ENCODE results near the gene C16orf54.

DNA sequence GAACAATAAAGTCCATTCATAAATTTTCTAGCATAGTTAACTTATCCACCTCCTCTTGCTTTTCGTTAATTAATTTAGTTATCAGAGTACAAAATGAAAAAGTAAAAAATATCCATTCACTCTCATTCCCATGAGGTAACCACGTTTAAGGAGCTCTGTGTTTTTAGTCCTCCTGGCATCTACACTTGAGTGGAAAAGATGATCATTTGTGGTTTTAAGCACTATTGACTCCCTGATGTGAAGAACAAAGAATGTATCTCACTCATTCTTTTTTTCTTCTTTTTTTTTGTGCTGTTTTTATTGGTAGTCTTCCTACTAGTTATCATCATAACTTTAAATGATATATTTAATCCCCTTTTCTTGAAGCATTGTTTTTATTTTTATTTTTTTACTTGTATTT is 40.8 kb downstream of the C16orf54 start:
- TF ChIP-seq, protein P1, sequence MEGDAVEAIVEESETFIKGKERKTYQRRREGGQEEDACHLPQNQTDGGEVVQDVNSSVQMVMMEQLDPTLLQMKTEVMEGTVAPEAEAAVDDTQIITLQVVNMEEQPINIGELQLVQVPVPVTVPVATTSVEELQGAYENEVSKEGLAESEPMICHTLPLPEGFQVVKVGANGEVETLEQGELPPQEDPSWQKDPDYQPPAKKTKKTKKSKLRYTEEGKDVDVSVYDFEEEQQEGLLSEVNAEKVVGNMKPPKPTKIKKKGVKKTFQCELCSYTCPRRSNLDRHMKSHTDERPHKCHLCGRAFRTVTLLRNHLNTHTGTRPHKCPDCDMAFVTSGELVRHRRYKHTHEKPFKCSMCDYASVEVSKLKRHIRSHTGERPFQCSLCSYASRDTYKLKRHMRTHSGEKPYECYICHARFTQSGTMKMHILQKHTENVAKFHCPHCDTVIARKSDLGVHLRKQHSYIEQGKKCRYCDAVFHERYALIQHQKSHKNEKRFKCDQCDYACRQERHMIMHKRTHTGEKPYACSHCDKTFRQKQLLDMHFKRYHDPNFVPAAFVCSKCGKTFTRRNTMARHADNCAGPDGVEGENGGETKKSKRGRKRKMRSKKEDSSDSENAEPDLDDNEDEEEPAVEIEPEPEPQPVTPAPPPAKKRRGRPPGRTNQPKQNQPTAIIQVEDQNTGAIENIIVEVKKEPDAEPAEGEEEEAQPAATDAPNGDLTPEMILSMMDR (IDR thresholded peaks at IDR 0.05; ENCODE audit: low read depth, low read length, missing input control): no peak
- TF ChIP-seq, protein P2, sequence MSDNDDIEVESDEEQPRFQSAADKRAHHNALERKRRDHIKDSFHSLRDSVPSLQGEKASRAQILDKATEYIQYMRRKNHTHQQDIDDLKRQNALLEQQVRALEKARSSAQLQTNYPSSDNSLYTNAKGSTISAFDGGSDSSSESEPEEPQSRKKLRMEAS (IDR thresholded peaks at IDR 0.05): no peak
- TF ChIP-seq NR2F2 (IDR thresholded peaks at IDR 0.05): no peak
- no peak for TF ChIP-seq RAD21 (IDR thresholded peaks at IDR 0.05)
- TF ChIP-seq SP1 (IDR thresholded peaks at IDR 0.05): no peak
